Mesendoderm (in vitro differentiated cells): ENCODE measurements around the gene RBAK. TPM values are rescaled to one million over a fixed set of nuclear protein-coding genes. Genes with fewer than 3 reads are reported as not detected.

Source experiments
- DNase-seq: peaks from one replicate; pipeline ENCODE4 v3.0.0; 2013
- H2AK5ac ChIP-seq: 2 replicates; pipeline ENCODE4 v1.6.1; 2013; ENCODE audit warnings: low read length, inconsistent platforms
- H2BK120ac ChIP-seq: 2 replicates; pipeline ENCODE4 v1.6.1; 2013; ENCODE audit warnings: low read depth, mild to moderate bottlenecking, low read length, moderate library complexity, mixed read lengths
- H2BK15ac ChIP-seq: replicated peaks from 2 replicates; pipeline ENCODE4 v1.6.1; 2013; ENCODE audit warnings: low read depth, mild to moderate bottlenecking, moderate library complexity
- H2BK5ac ChIP-seq: 2 replicates; pipeline ENCODE4 v1.6.1; 2013; ENCODE audit warnings: low read length, inconsistent platforms
- H3K18ac ChIP-seq: 2 replicates; pipeline ENCODE4 v1.6.1; 2013; ENCODE audit warnings: mild to moderate bottlenecking, low read length, mixed read lengths
- H3K23ac ChIP-seq: one replicate; pipeline ENCODE4 v1.6.1; 2013; ENCODE audit warnings: low read length
- H3K27ac ChIP-seq: 2 replicates; pipeline ENCODE4 v1.5.1; 2013; ENCODE audit warnings: low read depth, mild to moderate bottlenecking, inconsistent platforms, low read length, moderate library complexity
- H3K27me3 ChIP-seq: 2 replicates; pipeline ENCODE4 v1.6.1; 2013; ENCODE audit warnings: low read length, control low read depth, mild to moderate bottlenecking, inconsistent platforms; ENCODE audit not compliant: insufficient read depth, poor library complexity
- H3K36me3 ChIP-seq: 2 replicates; pipeline ENCODE4 v1.6.1; 2013; ENCODE audit warnings: low read length, inconsistent platforms; ENCODE audit not compliant: control insufficient read depth, insufficient read depth
- H3K4ac ChIP-seq: one replicate; pipeline ENCODE4 v1.6.1; 2013; ENCODE audit warnings: low read depth, mild to moderate bottlenecking, low read length, moderate library complexity
- H3K4me1 ChIP-seq: 2 replicates; pipeline ENCODE4 v1.6.1; 2013; ENCODE audit warnings: low read depth, low read length, inconsistent platforms; ENCODE audit not compliant: control insufficient read depth
- H3K4me2 ChIP-seq: 2 replicates; pipeline ENCODE4 v1.6.1; 2013; ENCODE audit warnings: low read length
- H3K4me3 ChIP-seq: 2 replicates; pipeline ENCODE4 v1.5.1; 2013; ENCODE audit warnings: mild to moderate bottlenecking, low read length
- H3K56ac ChIP-seq: one replicate; pipeline ENCODE4 v1.6.1; 2013; ENCODE audit warnings: low read length
- H3K79me1 ChIP-seq: 2 replicates; pipeline ENCODE4 v1.6.1; 2013; ENCODE audit warnings: low read length, inconsistent platforms
- H3K79me2 ChIP-seq: 2 replicates; pipeline ENCODE4 v1.6.1; 2013; ENCODE audit warnings: mild to moderate bottlenecking, low read length; ENCODE audit not compliant: control insufficient read depth, insufficient read depth
- H3K9ac ChIP-seq: 2 replicates; pipeline ENCODE4 v1.6.1; 2013; ENCODE audit warnings: low read length, inconsistent platforms
- H4K5ac ChIP-seq: one replicate; pipeline ENCODE4 v1.6.1; 2013; ENCODE audit warnings: low read length
- H4K8ac ChIP-seq: one replicate; pipeline ENCODE4 v1.6.1; 2013; ENCODE audit warnings: low read depth, mild to moderate bottlenecking, control low read depth, low read length, moderate library complexity
- WGBS: extraction: QIAGEN DNeasy Blood & Tissue Kit; methylation state at CpG from one replicate; pipeline ENCODE4 v1.1.7; 2013; ENCODE audit warnings: low lambda C conversion rate, missing lambda C conversion rate; ENCODE audit not compliant: insufficient coverage; ENCODE audit errors: extremely low coverage; 5-methylcytosine and 5-hydroxymethylcytosine counted together
- polyA plus RNA-seq, 2 experiments: library from polyadenylated mRNA; stranded (reverse); fragments of 200-250 nt; gene quantifications; one replicate each; pipeline ENCODE4 v1.2.3, GENCODE V29; 2013

RBAK gene
- 7.4 TPM for polyA plus RNA-seq (2013, experiment 1 of 2)
- polyA plus RNA-seq (2013, experiment 2 of 2): 7.2 TPM

GRCh38 chr7:5045558-5046396 is at the start of gene RBAK:
TSS of gene RBAK (plus strand) at chr7:5045860. CDS start at chr7:5048077, 2,217 bp downstream.
- Histone ChIP-seq H3K36me3 (no peaks in the 10 kb centered on the region), H3K4me1 (no peaks in the 10 kb centered on the region), H3K56ac (peak within 1 kb of the TSS; percentile 88), H3K27me3 (no peaks in the 10 kb centered on the region), H2BK5ac (no peak within 1 kb of the TSS), H3K79me1 (no peaks in the 10 kb centered on the region), H2AK5ac (no peak within 1 kb of the TSS), H3K9ac (peak within 1 kb of the TSS; percentile 88), H2BK15ac (no peak within 1 kb of the TSS), H2BK120ac (no peak within 1 kb of the TSS), H3K4ac (no peak within 1 kb of the TSS), H3K79me2 (peaks cover 4% of the 10 kb centered on the region), H3K23ac (no peak within 1 kb of the TSS), H4K8ac (peak within 1 kb of the TSS; percentile 78), H3K4me3 (peak within 1 kb of the TSS; percentile 71), H3K4me2 (peak within 1 kb of the TSS; percentile 67), H3K27ac (no peak within 1 kb of the TSS), H3K18ac (peak within 1 kb of the TSS; percentile 52), H4K5ac (no peak within 1 kb of the TSS)
- WGBS: no CpG with 5 or more reads among the region's 69 CpGs
- peak; percentile 98 for DNase-seq

- no peak overlapping the region for H3K18ac ChIP-seq
- no CpG with 5 or more reads among the region's 7 CpGs for WGBS
- DNase-seq: peak; percentile 18
- no peak overlapping the region for H3K27ac ChIP-seq
- no peaks in the 10 kb centered on the region for H3K79me2 ChIP-seq
- H3K9ac ChIP-seq: no peak overlapping the region
- H3K4me3 ChIP-seq: no peak overlapping the region
- no peak overlapping the region for H2BK15ac ChIP-seq
- no peaks in the 10 kb centered on the region for H3K27me3 ChIP-seq
- H2AK5ac ChIP-seq: no peak overlapping the region
- H4K8ac ChIP-seq: no peak overlapping the region
- H2BK5ac ChIP-seq: no peak overlapping the region
- no peak overlapping the region for H3K4ac ChIP-seq
- no peak overlapping the region for H3K56ac ChIP-seq
- no peaks in the 10 kb centered on the region for H3K4me1 ChIP-seq
- H3K79me1 ChIP-seq: no peaks in the 10 kb centered on the region
- no peak overlapping the region for H3K23ac ChIP-seq
- no peak overlapping the region for H4K5ac ChIP-seq
- H3K36me3 ChIP-seq: peaks cover 7% of the 10 kb centered on the region
- H3K4me2 ChIP-seq: no peak overlapping the region
- no peak overlapping the region for H2BK120ac ChIP-seq
Observed at GRCh38 chr7:4996696-4997222, 48.9 kb upstream of the RBAK start.

- Histone ChIP-seq H2AK5ac (no peak overlapping the region), H2BK120ac (no peak overlapping the region), H2BK15ac (no peak overlapping the region), H3K36me3 (peaks cover 7% of the 10 kb centered on the region), H3K23ac (no peak overlapping the region), H3K27me3 (no peaks in the 10 kb centered on the region), H3K4me2 (no peak overlapping the region), H3K27ac (no peak overlapping the region), H2BK5ac (no peak overlapping the region), H3K4me3 (no peak overlapping the region), H3K4me1 (no peaks in the 10 kb centered on the region), H3K79me2 (no peaks in the 10 kb centered on the region), H3K4ac (no peak overlapping the region), H3K56ac (no peak overlapping the region), H4K8ac (no peak overlapping the region), H4K5ac (no peak overlapping the region), H3K18ac (no peak overlapping the region), H3K79me1 (no peaks in the 10 kb centered on the region), H3K9ac (no peak overlapping the region)
- DNase-seq: no peak
- WGBS: no CpG with 5 or more reads among the region's 3 CpGs
Observed at GRCh38 chr7:4998244-4998643, 47.4 kb upstream of the RBAK start.

GRCh38 chr7:4998910-4999309 is 46.8 kb upstream of the RBAK start:
- H3K4me3 ChIP-seq: no peak overlapping the region
- H4K5ac ChIP-seq: no peak overlapping the region
- no peaks in the 10 kb centered on the region for H3K27me3 ChIP-seq
- no peak overlapping the region for H2BK15ac ChIP-seq
- peaks cover 7% of the 10 kb centered on the region for H3K36me3 ChIP-seq
- no peak overlapping the region for H3K4me2 ChIP-seq
- DNase-seq: no peak
- H3K9ac ChIP-seq: no peak overlapping the region
- no CpG with 5 or more reads among the region's 7 CpGs for WGBS
- no peak overlapping the region for H3K56ac ChIP-seq
- H3K79me1 ChIP-seq: no peaks in the 10 kb centered on the region
- H4K8ac ChIP-seq: no peak overlapping the region
- H2BK120ac ChIP-seq: no peak overlapping the region
- H2AK5ac ChIP-seq: no peak overlapping the region
- no peak overlapping the region for H3K27ac ChIP-seq
- no peak overlapping the region for H3K23ac ChIP-seq
- H3K79me2 ChIP-seq: no peaks in the 10 kb centered on the region
- H2BK5ac ChIP-seq: no peak overlapping the region
- H3K18ac ChIP-seq: no peak overlapping the region
- no peak overlapping the region for H3K4ac ChIP-seq
- H3K4me1 ChIP-seq: no peaks in the 10 kb centered on the region

- Histone ChIP-seq H3K27ac (no peak overlapping the region), H4K8ac (no peak overlapping the region), H2AK5ac (no peak overlapping the region), H2BK120ac (no peak overlapping the region), H3K4me3 (no peak overlapping the region), H3K4ac (no peak overlapping the region), H3K9ac (no peak overlapping the region), H3K79me1 (no peaks in the 10 kb centered on the region), H3K79me2 (no peaks in the 10 kb centered on the region), H4K5ac (no peak overlapping the region), H2BK5ac (no peak overlapping the region), H3K36me3 (peaks cover 7% of the 10 kb centered on the region), H3K4me1 (no peaks in the 10 kb centered on the region), H2BK15ac (no peak overlapping the region), H3K4me2 (no peak overlapping the region), H3K18ac (no peak overlapping the region), H3K27me3 (no peaks in the 10 kb centered on the region), H3K56ac (no peak overlapping the region), H3K23ac (no peak overlapping the region)
- no CpG with 5 or more reads among the region's 5 CpGs for WGBS
- DNase-seq: no peak
Observed at GRCh38 chr7:4999369-4999950, 46.2 kb upstream of the RBAK start.
